ENCODE measurements around the gene SLC23A3. TPM values are rescaled to one million over a fixed set of nuclear protein-coding genes. Genes with fewer than 3 reads are reported as not detected.

The SLC23A3 gene
- total and polyA plus RNA-seq, 4 donors, result 0.23 to 2.4 (median 0.66) TPM

- peak overlapping the region in 1 of 2 donors; percentile 2 for H3K27ac ChIP-seq (ENCODE audit: low read depth in 1 of 2, low read length in 2 of 2)
- H3K9ac ChIP-seq (ENCODE audit: low read depth in 1 of 2, low read length in 2 of 2), result no peak overlapping the region
- 54% methylated on average over 6 of the region's 6 CpGs for WGBS
Measured at GRCh38 chr2:219171231-219171651, 1.4 kb upstream of the SLC23A3 start.

GRCh38 chr2:219168932-219169331, 897 bp downstream of the SLC23A3 start:
- peaks cover 4 to 21% (median 13%) of the 10 kb centered on the region in 4 donors for H3K4me1 ChIP-seq (ENCODE audit: control insufficient read depth in 4 of 4, insufficient read depth in 4 of 4, low read length in 3 of 4)
- peaks cover 0 to 19% (median 16%) of the 10 kb centered on the region in 4 donors for H3K36me3 ChIP-seq (ENCODE audit: control insufficient read depth in 4 of 4, insufficient read depth in 3 of 4, low read depth in 1 of 4, low read length in 3 of 4)
- DNase-seq (ENCODE audit: low spot score), result no peak
- H3K27ac ChIP-seq (ENCODE audit: low read depth in 1 of 2, low read length in 2 of 2), result no peak overlapping the region
- no peak overlapping the region for H3K4me3 ChIP-seq (ENCODE audit: low read depth in 1 of 3, low read length in 3 of 3)
- H3K9me3 ChIP-seq (ENCODE audit: control insufficient read depth in 4 of 4, low read length in 3 of 4), result no peaks in the 10 kb centered on the region
- no peaks in the 10 kb centered on the region for H3K27me3 ChIP-seq (ENCODE audit: control insufficient read depth in 4 of 4, insufficient read depth in 4 of 4, low read length in 3 of 4)
- H3K9ac ChIP-seq (ENCODE audit: low read depth in 1 of 2, low read length in 2 of 2), result no peak overlapping the region
- TF ChIP-seq FOXA1 (IDR thresholded peaks at IDR 0.05) (no peak), REST (IDR thresholded peaks at IDR 0.05) (no peak), FOXA2 (IDR thresholded peaks at IDR 0.05) (no peak), ATF3 (IDR thresholded peaks at IDR 0.05) (no peak), MAX (IDR thresholded peaks at IDR 0.05) (no peak), SP1 (IDR thresholded peaks at IDR 0.05) (no peak), RXRA (IDR thresholded peaks at IDR 0.05) (no peak)

More at GRCh38 chr2:219171231-219171651, 1.4 kb upstream of the SLC23A3 start:
- Histone ChIP-seq H3K9me3 (ENCODE audit: control insufficient read depth in 4 of 4, low read length in 3 of 4) (no peaks in the 10 kb centered on the region), H3K27me3 (ENCODE audit: control insufficient read depth in 4 of 4, insufficient read depth in 4 of 4, low read length in 3 of 4) (no peaks in the 10 kb centered on the region), H3K4me1 (ENCODE audit: control insufficient read depth in 4 of 4, insufficient read depth in 4 of 4, low read length in 3 of 4) (peaks cover 4 to 30% (median 21%) of the 10 kb centered on the region in 4 donors), H3K4me3 (ENCODE audit: low read depth in 1 of 3, low read length in 3 of 3) (no peak overlapping the region), H3K36me3 (ENCODE audit: control insufficient read depth in 4 of 4, insufficient read depth in 3 of 4, low read depth in 1 of 4, low read length in 3 of 4) (peaks cover 0 to 30% (median 24%) of the 10 kb centered on the region in 4 donors)
- no peak for TF ChIP-seq GABPA (IDR thresholded peaks at IDR 0.05 in 1 of 2, conservative IDR thresholded peaks at IDR 0.05 in 1 of 2)
- TF ChIP-seq EGR1 (IDR thresholded peaks at IDR 0.05; ENCODE audit: low read depth in 2 of 2), result no peak
- no peak for TF ChIP-seq NR2F2 (IDR thresholded peaks at IDR 0.05)
- TF ChIP-seq FOXA1 (IDR thresholded peaks at IDR 0.05), result peak; percentile 9
- TF ChIP-seq FOXA2 (IDR thresholded peaks at IDR 0.05), result no peak
- peak; percentile 69 to 76 for TF ChIP-seq RAD21 (IDR thresholded peaks at IDR 0.05)
- no peak for TF ChIP-seq JUND (IDR thresholded peaks at IDR 0.05)
- TF ChIP-seq RXRA (IDR thresholded peaks at IDR 0.05), result no peak
- TF ChIP-seq ATF3 (IDR thresholded peaks at IDR 0.05), result no peak
- TF ChIP-seq HNF4G (IDR thresholded peaks at IDR 0.05), result no peak
- peak; percentile 63 for TF ChIP-seq CTCF (IDR thresholded peaks at IDR 0.05; ENCODE audit: low read depth, low read length, missing input control)
- no peak for TF ChIP-seq MAX (IDR thresholded peaks at IDR 0.05)
- TF ChIP-seq ZBTB33 (IDR thresholded peaks at IDR 0.05), result no peak
- DNase-seq (ENCODE audit: low spot score), result no peak
